ENCODE measurements around the gene IFNG-AS1.

IFNG-AS1 gene

DNA sequence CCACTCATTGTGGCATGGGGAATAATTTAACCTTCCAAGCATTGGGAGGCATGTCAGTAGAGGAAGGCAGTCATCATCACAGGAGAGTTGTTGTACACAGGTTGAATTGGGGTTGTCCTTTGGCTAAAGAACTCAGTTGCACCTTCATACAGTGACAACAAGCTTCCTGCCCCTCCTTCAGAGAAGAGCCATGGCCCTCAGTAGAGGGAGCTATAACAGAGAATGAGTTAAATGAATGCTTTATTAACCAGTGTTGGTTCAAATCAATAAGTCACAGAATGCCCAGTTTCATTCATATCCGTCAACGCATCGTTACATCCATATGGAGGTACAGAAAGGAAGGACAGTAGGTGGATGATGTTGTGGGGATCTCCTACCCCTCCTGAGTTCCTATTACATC is 4.8 kb downstream of the IFNG-AS1 start:
- Histone ChIP-seq H3K27ac (ENCODE audit: low read depth, low read length) (no peak overlapping the region), H3K27me3 (ENCODE audit: control insufficient read depth in 1 of 2, insufficient read depth in 2 of 2, low read length in 2 of 2) (no peaks in the 10 kb centered on the region), H3K36me3 (ENCODE audit: insufficient read depth, low read length) (no peaks in the 10 kb centered on the region), H3K9ac (ENCODE audit: low read length) (no peak overlapping the region), H3K9me3 (ENCODE audit: low read length) (no peaks in the 10 kb centered on the region), H3K4me1 (ENCODE audit: insufficient read depth, low read length) (no peaks in the 10 kb centered on the region), H3K4me3 (ENCODE audit: low read depth in 1 of 2, low read length in 2 of 2) (no peak overlapping the region)

DNA sequence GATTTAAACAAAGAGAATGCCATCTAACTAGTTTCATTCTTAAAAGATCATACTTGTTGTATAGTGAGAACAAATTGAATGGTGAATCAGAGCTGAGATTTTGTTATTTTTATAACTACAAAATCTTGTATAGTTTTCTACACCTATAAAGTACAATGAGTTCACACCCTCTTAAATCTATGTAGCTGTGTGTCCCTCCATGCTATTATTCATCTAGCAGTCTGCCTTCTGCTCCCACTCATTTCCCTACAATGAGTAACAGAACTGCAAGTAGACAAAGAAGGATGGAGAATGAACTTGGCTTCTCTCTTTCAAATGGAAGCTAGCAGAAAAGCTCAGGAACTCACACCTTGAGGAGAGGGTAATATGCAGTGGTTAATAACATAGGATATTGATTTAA is 7.1 kb downstream of the IFNG-AS1 start:
- Histone ChIP-seq H3K36me3 (ENCODE audit: insufficient read depth, low read length) (no peaks in the 10 kb centered on the region), H3K4me3 (ENCODE audit: low read depth in 1 of 2, low read length in 2 of 2) (no peak overlapping the region), H3K4me1 (ENCODE audit: insufficient read depth, low read length) (no peaks in the 10 kb centered on the region), H3K27me3 (ENCODE audit: control insufficient read depth in 1 of 2, insufficient read depth in 2 of 2, low read length in 2 of 2) (no peaks in the 10 kb centered on the region), H3K9me3 (ENCODE audit: low read length) (no peaks in the 10 kb centered on the region), H3K27ac (ENCODE audit: low read depth, low read length) (no peak overlapping the region), H3K9ac (ENCODE audit: low read length) (no peak overlapping the region)

DNA sequence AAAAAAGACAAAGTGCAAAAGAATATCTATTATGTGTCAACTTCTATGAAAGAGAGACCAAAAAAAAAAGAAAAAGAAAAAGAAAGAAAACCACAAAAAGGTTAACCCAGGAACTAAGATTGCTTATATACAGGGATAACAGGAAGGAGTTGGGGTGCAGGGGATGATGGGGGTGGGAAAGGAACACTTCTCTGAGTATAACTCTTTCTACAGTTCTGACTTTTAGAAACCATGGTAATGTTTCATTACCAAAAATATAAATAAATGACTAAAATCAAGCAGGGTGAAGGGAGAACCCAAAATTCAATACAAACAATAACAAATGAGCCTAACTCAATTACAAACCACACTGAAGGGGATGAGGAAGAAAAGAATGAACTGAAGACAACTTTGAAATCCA is 9.1 kb downstream of the IFNG-AS1 start:
- Histone ChIP-seq H3K4me3 (ENCODE audit: low read depth in 1 of 2, low read length in 2 of 2) (no peak overlapping the region), H3K27ac (ENCODE audit: low read depth, low read length) (no peak overlapping the region), H3K36me3 (ENCODE audit: insufficient read depth, low read length) (no peaks in the 10 kb centered on the region), H3K4me1 (ENCODE audit: insufficient read depth, low read length) (no peaks in the 10 kb centered on the region), H3K27me3 (ENCODE audit: control insufficient read depth in 1 of 2, insufficient read depth in 2 of 2, low read length in 2 of 2) (no peaks in the 10 kb centered on the region), H3K9me3 (ENCODE audit: low read length) (no peaks in the 10 kb centered on the region), H3K9ac (ENCODE audit: low read length) (no peak overlapping the region)

DNA sequence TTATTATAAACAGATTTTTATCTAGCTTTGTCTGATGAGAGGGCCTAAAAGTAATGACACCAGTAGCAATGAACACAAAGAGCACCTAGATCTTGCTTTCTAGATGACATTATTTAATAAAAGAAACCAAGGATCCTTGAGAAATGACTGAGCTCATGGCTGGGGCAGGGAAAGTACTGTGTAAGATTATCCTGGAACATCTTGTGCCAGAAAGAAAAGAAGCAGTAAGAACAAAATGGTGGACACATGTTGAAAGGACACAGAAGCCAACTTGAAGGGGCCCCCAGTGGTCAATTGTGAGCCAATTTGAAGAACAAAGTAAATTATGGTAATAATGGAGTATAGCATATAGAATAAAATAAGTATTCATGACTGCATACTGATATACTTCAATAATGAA is 10.0 kb downstream of the IFNG-AS1 start:
- Histone ChIP-seq H3K9ac (ENCODE audit: low read length) (no peak overlapping the region), H3K4me1 (ENCODE audit: insufficient read depth, low read length) (no peaks in the 10 kb centered on the region), H3K27ac (ENCODE audit: low read depth, low read length) (no peak overlapping the region), H3K27me3 (ENCODE audit: control insufficient read depth in 1 of 2, insufficient read depth in 2 of 2, low read length in 2 of 2) (no peaks in the 10 kb centered on the region), H3K9me3 (ENCODE audit: low read length) (no peaks in the 10 kb centered on the region), H3K36me3 (ENCODE audit: insufficient read depth, low read length) (no peaks in the 10 kb centered on the region), H3K4me3 (ENCODE audit: low read depth in 1 of 2, low read length in 2 of 2) (no peak overlapping the region)

DNA sequence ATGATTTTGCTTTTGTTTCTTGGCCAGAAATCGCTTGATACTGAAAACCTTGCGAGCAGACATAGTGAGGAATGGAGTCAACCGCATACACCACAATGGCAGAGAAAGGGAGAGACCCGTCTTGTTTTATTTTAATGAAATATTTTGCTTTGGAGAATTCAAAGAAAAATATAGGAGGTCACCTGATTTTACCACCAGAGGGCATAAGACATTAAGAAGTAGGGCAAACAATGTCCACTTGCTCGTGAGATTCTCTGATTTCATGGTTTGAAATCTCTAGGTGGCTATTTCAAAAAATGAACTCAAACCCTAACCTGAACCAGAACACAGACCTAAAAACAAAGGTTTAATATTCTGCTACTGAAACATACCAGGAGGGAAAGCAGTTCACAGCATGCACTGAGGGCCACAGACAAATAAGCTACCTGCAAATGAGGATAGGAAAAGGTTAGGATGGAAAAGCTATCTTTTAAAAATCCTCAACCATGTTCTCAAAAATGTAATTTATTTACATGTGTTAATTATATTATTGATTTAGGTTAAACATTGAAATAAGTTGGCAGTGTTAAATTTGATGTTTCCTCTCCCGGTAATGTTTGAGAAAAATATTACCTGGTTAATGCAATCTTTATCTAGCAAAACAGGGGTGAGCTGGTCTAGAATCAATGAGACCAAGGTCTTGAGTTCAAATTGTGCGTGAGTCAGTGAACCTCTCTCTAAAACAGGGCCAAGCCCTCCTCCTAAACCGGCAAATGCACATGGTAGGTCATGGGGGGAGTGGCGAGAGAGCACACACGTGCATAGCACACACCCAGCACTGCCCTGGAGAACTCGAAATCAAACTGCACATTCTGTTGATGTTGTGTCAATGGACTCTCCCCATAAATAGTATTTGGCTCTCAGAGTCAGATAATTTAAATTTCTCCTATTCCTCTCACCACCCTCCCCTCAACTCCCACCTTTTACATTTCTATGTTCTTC is 12.5 kb downstream of the IFNG-AS1 start:
- Histone ChIP-seq H3K4me1 (ENCODE audit: insufficient read depth, low read length) (no peaks in the 10 kb centered on the region), H3K36me3 (ENCODE audit: insufficient read depth, low read length) (no peaks in the 10 kb centered on the region), H3K4me3 (ENCODE audit: low read depth in 1 of 2, low read length in 2 of 2) (no peak overlapping the region), H3K27me3 (ENCODE audit: control insufficient read depth in 1 of 2, insufficient read depth in 2 of 2, low read length in 2 of 2) (no peaks in the 10 kb centered on the region), H3K9me3 (ENCODE audit: low read length) (no peaks in the 10 kb centered on the region), H3K27ac (ENCODE audit: low read depth, low read length) (no peak overlapping the region), H3K9ac (ENCODE audit: low read length) (no peak overlapping the region)

DNA sequence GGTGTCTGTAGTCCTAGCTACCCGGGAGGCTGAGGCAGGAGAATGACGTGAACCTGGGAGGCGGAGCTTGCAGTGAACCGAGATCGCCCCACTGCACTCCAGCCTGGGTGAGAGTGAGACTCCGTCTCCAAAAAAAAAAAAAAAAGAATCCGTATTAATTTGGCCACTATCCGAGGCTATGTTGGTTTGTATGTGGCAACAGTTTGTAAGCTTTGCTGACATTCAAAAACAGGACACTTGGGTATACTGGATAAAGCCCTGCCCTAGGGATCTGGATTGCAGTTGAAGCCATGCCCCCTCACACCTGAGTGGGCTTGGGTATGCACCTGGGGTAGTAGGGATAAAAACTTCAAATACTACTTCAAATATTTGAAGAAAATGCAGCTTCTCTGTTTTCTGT is 14.5 kb downstream of the IFNG-AS1 start:
- no peak overlapping the region for H3K27ac ChIP-seq (ENCODE audit: low read depth, low read length)
- H3K4me3 ChIP-seq (ENCODE audit: low read depth in 1 of 2, low read length in 2 of 2): no peak overlapping the region
- H3K9me3 ChIP-seq (ENCODE audit: low read length): no peaks in the 10 kb centered on the region
- no peaks in the 10 kb centered on the region for H3K4me1 ChIP-seq (ENCODE audit: insufficient read depth, low read length)
- no peaks in the 10 kb centered on the region for H3K36me3 ChIP-seq (ENCODE audit: insufficient read depth, low read length)
- H3K9ac ChIP-seq (ENCODE audit: low read length): no peak overlapping the region
- no peaks in the 10 kb centered on the region for H3K27me3 ChIP-seq (ENCODE audit: control insufficient read depth in 1 of 2, insufficient read depth in 2 of 2, low read length in 2 of 2)

DNA sequence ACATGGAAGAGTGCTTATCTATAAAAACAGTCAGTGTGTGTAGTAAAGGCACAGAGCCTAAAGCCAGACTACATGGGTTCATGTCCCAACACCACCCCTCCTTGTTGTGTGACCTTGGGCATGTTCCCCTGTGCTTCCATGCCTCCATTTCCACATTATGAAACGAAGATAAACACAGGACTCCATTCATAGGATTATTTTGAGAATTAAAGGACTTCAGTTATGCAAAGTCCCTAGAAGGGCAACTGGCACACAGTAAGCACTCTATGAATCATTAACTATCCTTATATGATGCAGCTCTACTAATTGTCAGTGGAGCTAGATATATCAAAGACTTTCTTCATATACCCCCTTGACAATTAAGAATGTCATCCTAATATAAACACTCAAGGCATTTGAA is 17.8 kb downstream of the IFNG-AS1 start:
- H3K27ac ChIP-seq (ENCODE audit: low read depth, low read length): no peak overlapping the region
- no peaks in the 10 kb centered on the region for H3K36me3 ChIP-seq (ENCODE audit: insufficient read depth, low read length)
- no peaks in the 10 kb centered on the region for H3K4me1 ChIP-seq (ENCODE audit: insufficient read depth, low read length)
- H3K27me3 ChIP-seq (ENCODE audit: control insufficient read depth in 1 of 2, insufficient read depth in 2 of 2, low read length in 2 of 2): no peaks in the 10 kb centered on the region
- no peaks in the 10 kb centered on the region for H3K9me3 ChIP-seq (ENCODE audit: low read length)
- no peak overlapping the region for H3K4me3 ChIP-seq (ENCODE audit: low read depth in 1 of 2, low read length in 2 of 2)
- H3K9ac ChIP-seq (ENCODE audit: low read length): no peak overlapping the region

DNA sequence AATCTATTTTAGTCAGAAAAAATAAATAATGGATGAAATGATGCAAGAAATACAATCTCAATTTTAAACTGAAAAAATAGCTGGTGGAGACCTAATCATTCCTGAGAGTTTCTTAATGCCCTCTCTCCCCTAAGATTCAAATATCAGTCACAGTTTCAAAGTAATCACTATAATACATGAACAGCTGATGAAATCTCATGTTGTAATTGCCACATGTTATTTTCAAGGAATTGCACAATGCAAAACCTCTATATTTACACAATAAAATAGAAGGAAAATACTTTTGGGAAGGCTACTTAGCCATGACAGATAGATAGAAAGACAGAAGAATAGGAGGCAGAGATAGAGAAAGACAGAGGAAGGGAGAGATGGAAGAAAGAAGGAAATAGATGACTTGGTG is 18.2 kb downstream of the IFNG-AS1 start:
- Histone ChIP-seq H3K36me3 (ENCODE audit: insufficient read depth, low read length) (no peaks in the 10 kb centered on the region), H3K4me3 (ENCODE audit: low read depth in 1 of 2, low read length in 2 of 2) (no peak overlapping the region), H3K4me1 (ENCODE audit: insufficient read depth, low read length) (no peaks in the 10 kb centered on the region), H3K9ac (ENCODE audit: low read length) (no peak overlapping the region), H3K9me3 (ENCODE audit: low read length) (no peaks in the 10 kb centered on the region), H3K27ac (ENCODE audit: low read depth, low read length) (no peak overlapping the region), H3K27me3 (ENCODE audit: control insufficient read depth in 1 of 2, insufficient read depth in 2 of 2, low read length in 2 of 2) (no peaks in the 10 kb centered on the region)

DNA sequence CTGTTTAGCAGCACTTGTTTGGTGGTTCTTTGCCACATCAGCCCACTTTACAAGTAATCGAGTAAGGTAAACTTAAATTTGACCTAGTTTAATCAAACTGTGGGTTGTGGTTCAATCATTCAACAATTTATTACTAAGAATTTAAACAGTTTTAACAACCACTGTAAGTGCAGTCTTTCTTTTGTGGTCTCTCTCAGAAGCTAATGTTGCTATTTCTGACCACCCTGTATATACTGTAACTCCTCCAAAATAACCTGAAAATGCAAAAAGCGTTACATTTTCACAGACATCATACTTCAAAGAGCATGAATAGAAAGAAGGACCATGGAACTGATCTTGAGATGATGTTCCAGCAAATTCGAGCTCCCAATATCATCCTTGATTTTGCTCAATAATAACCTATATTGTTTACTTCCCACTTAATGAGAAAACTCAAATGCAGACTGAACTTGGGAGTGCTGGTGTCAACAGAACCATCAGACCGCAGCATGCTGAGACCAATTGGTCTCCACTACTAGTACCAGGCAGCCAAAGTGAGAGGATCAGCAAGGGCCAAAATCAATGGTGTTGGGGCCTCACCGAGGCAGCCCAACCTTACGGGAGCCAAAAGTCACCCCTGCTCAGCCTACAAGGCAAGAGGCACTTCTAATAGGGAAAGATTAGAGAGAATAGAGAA is 22.1 kb downstream of the IFNG-AS1 start:
- Histone ChIP-seq H3K4me1 (ENCODE audit: insufficient read depth, low read length) (no peaks in the 10 kb centered on the region), H3K27me3 (ENCODE audit: control insufficient read depth in 1 of 2, insufficient read depth in 2 of 2, low read length in 2 of 2) (no peaks in the 10 kb centered on the region), H3K9me3 (ENCODE audit: low read length) (no peaks in the 10 kb centered on the region), H3K9ac (ENCODE audit: low read length) (no peak overlapping the region), H3K27ac (ENCODE audit: low read depth, low read length) (no peak overlapping the region), H3K36me3 (ENCODE audit: insufficient read depth, low read length) (no peaks in the 10 kb centered on the region), H3K4me3 (ENCODE audit: low read depth in 1 of 2, low read length in 2 of 2) (no peak overlapping the region)

DNA sequence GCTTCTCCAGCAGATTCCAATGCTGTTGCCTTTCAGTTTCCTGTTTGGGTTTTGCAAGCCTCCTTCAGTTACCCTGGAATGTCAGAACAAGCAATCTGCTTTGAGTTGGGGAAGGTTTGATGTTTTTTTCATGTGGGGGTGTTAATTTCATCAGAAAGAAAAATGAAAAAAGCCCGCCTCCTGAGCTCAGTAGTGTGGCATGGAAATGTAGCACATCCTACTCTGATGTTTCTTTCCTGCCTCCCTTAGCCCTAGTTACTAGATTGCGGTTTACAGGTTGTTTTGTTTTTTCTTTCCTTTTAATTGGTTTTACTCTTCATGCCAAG is 22.6 kb downstream of the IFNG-AS1 start:
- Histone ChIP-seq H3K36me3 (ENCODE audit: insufficient read depth, low read length) (no peaks in the 10 kb centered on the region), H3K9me3 (ENCODE audit: low read length) (no peaks in the 10 kb centered on the region), H3K27me3 (ENCODE audit: control insufficient read depth in 1 of 2, insufficient read depth in 2 of 2, low read length in 2 of 2) (no peaks in the 10 kb centered on the region), H3K4me3 (ENCODE audit: low read depth in 1 of 2, low read length in 2 of 2) (no peak overlapping the region), H3K9ac (ENCODE audit: low read length) (no peak overlapping the region), H3K27ac (ENCODE audit: low read depth, low read length) (no peak overlapping the region), H3K4me1 (ENCODE audit: insufficient read depth, low read length) (no peaks in the 10 kb centered on the region)

DNA sequence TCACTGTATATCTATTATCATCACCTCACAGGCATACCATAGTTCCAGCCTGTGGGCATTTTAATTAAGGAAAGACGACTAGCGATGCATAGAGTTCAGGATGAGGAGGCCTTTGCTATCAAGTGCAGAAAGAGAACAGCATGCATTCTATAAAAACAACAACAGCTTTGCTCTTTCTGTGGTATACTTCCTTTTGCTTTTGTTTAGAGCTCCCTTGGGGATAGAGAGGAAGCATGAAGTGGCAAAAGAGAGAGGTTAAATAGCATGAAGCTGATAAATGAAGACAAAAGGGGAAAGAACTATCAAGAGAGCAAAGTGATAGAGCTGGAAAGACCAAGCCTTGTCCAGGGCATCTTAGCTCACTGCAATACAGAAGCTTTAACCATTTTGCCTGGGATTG is 23.5 kb downstream of the IFNG-AS1 start:
- H3K36me3 ChIP-seq (ENCODE audit: insufficient read depth, low read length): no peaks in the 10 kb centered on the region
- H3K4me1 ChIP-seq (ENCODE audit: insufficient read depth, low read length): no peaks in the 10 kb centered on the region
- H3K27ac ChIP-seq (ENCODE audit: low read depth, low read length): no peak overlapping the region
- H3K9ac ChIP-seq (ENCODE audit: low read length): no peak overlapping the region
- H3K9me3 ChIP-seq (ENCODE audit: low read length): no peaks in the 10 kb centered on the region
- no peaks in the 10 kb centered on the region for H3K27me3 ChIP-seq (ENCODE audit: control insufficient read depth in 1 of 2, insufficient read depth in 2 of 2, low read length in 2 of 2)
- H3K4me3 ChIP-seq (ENCODE audit: low read depth in 1 of 2, low read length in 2 of 2): no peak overlapping the region

DNA sequence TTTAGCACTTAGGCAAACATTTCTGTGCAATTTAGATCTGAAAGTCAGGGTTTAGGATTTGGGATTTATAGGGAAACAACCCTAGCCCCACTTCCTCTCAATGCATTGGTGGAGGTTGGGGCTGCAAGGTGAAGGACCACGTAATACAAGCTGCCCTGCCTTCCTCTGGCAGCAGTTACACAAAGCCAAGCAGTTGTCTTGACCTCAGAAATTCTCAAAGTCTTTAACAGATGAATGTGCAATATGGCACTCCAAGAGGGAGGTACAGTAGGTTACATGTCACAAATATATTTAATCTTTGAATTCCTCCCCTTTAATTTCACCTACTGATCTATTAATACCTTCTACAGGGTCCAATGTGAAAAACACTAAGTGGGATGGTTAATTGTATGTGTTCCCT is 23.9 kb downstream of the IFNG-AS1 start:
- H3K4me1 ChIP-seq (ENCODE audit: insufficient read depth, low read length): no peaks in the 10 kb centered on the region
- H3K9me3 ChIP-seq (ENCODE audit: low read length): no peaks in the 10 kb centered on the region
- H3K9ac ChIP-seq (ENCODE audit: low read length): no peak overlapping the region
- H3K36me3 ChIP-seq (ENCODE audit: insufficient read depth, low read length): no peaks in the 10 kb centered on the region
- H3K27ac ChIP-seq (ENCODE audit: low read depth, low read length): no peak overlapping the region
- no peak overlapping the region for H3K4me3 ChIP-seq (ENCODE audit: low read depth in 1 of 2, low read length in 2 of 2)
- no peaks in the 10 kb centered on the region for H3K27me3 ChIP-seq (ENCODE audit: control insufficient read depth in 1 of 2, insufficient read depth in 2 of 2, low read length in 2 of 2)

All from muscle layer of colon (tissue), 2 donors.